H1 (cell line): ENCODE data around the gene SEMA3F.
"Not testable (repeated sequence)": the region's sequence is repeated elsewhere in the genome, so short reads cannot be mapped to it uniquely, and the experiment has no call there.

ENCODE experiments used
- ATF2 ChIP-seq: IDR thresholded peaks from 2 replicates; pipeline ENCODE4 v1.6.1; 2012; ENCODE audit warnings: low read length, inconsistent platforms
- ATF3 ChIP-seq: IDR thresholded peaks from 2 replicates; pipeline ENCODE4 v1.6.1; 2011; ENCODE audit warnings: low read depth, mild to moderate bottlenecking, low read length; ENCODE audit not compliant: insufficient read depth
- CHD2 ChIP-seq: IDR thresholded peaks from 2 replicates; pipeline ENCODE4 v1.6.1; 2012; ENCODE audit warnings: low read length, improper control_type of control experiment
- CREB1 ChIP-seq: IDR thresholded peaks from 2 replicates; pipeline ENCODE4 v1.6.1; 2012; ENCODE audit warnings: inconsistent platforms
- CTCF ChIP-seq, 3 experiments: IDR thresholded peaks; 1 replicate in 2 of 3; 2 replicates in 1 of 3; pipeline versions ENCODE4 v1.5.1 to v1.6.1; 2011; ENCODE audit warnings: low read length in 3 of 3, mild to moderate bottlenecking in 3 of 3, inconsistent platforms in 2 of 3, low read depth in 1 of 3, moderate library complexity in 1 of 3; ENCODE audit not compliant: insufficient read depth in 1 of 3; ENCODE audit errors: control extremely low read depth in 1 of 3
- KDM1A ChIP-seq: fragments of 200-600, 300-600 bp; sonication (generic); IDR thresholded peaks from 2 replicates; pipeline ENCODE4 v1.7.1; 2016; ENCODE audit warnings: mild to moderate bottlenecking, low read length, borderline replicate concordance
- POLR2A ChIP-seq, 2 experiments: IDR thresholded peaks; 1 replicate in 1 of 2; 2 replicates in 1 of 2; pipeline ENCODE4 v1.6.1; 2011; ENCODE audit warnings: low read depth in 2 of 2, low read length in 2 of 2, mild to moderate bottlenecking in 2 of 2; ENCODE audit errors: control extremely low read depth in 1 of 2
- RFX5 ChIP-seq: IDR thresholded peaks from 2 replicates; pipeline ENCODE4 v1.6.1; 2011; ENCODE audit warnings: low read depth, low read length, improper control_type of control experiment, borderline replicate concordance
- RXRA ChIP-seq: IDR thresholded peaks from 2 replicates; pipeline ENCODE4 v1.6.1; 2011; ENCODE audit warnings: low read depth, mild to moderate bottlenecking, low read length, moderate library complexity; ENCODE audit not compliant: insufficient read depth
- SP1 ChIP-seq: IDR thresholded peaks from 2 replicates; pipeline ENCODE4 v1.6.1; 2011; ENCODE audit warnings: low read depth, low read length
- USF2 ChIP-seq: IDR thresholded peaks from 2 replicates; pipeline ENCODE4 v1.6.1; 2011; ENCODE audit warnings: low read length, improper control_type of control experiment
- YY1 ChIP-seq: IDR thresholded peaks from 2 replicates; pipeline ENCODE4 v1.6.1; 2011; ENCODE audit warnings: low read depth, mild to moderate bottlenecking, low read length

- TF ChIP-seq ATF3; SP1; CREB1; KDM1A; CTCF (IDR thresholded peaks at IDR 0.05; ENCODE audit: control extremely low read depth in 1 of 3, insufficient read depth in 1 of 3, low read depth in 1 of 3, low read length in 3 of 3); POLR2A (IDR thresholded peaks at IDR 0.05; ENCODE audit: control extremely low read depth in 1 of 2, low read depth in 2 of 2, low read length in 2 of 2); YY1; USF2; RXRA; ATF2; CHD2; RFX5: not testable (repeated sequence)
Measured at GRCh38 chr3:50211368-50211717, 56.2 kb downstream of the SEMA3F start.
